Right lobe of liver (tissue), 6 donors: ENCODE results near the gene WFDC1. TPM values are rescaled to one million over a fixed set of nuclear protein-coding genes. Genes with fewer than 3 reads are reported as not detected.
A peak's percentile ranks its signal among the peaks of the same experiment; 100 is the strongest.

ENCODE experiments used
- ATAC-seq, 4 donors: fragments of 200-7000 bp; cut with Tn5 transposase; one replicate each; pipeline ENCODE4 v1.9.1; 2020; ENCODE audit warnings: mild to moderate bottlenecking in 4 of 4, moderate library complexity in 4 of 4
- DNase-seq, 3 donors: peaks; one replicate each; pipeline ENCODE4 v3.0.0-alpha.2; 2020
- H3K27ac ChIP-seq, 3 donors: fragments of 200-600 bp; one replicate each; pipeline ENCODE4 v1.8.0; 2022
- H3K27me3 ChIP-seq, 2 donors: fragments of 200-600 bp; one replicate each; pipeline ENCODE4 v1.8.0; 2022
- H3K36me3 ChIP-seq, 4 donors: fragments of 200-600 bp; sonication (generic) in 1 of 4; one replicate each; pipeline versions ENCODE4 v1.5.1 to v1.8.0; 2017 to 2022; ENCODE audit warnings: control low read depth in 1 of 4
- H3K4me1 ChIP-seq, 4 donors: fragments of 200-600 bp; sonication (generic) in 1 of 4; one replicate each; pipeline versions ENCODE4 v1.5.1 to v1.8.0; 2017 to 2022; ENCODE audit warnings: control low read depth in 1 of 4
- H3K4me3 ChIP-seq, 3 donors: fragments of 200-600 bp; one replicate each; pipeline ENCODE4 v1.8.0; 2022
- H3K9me3 ChIP-seq, 4 donors: fragments of 200-600 bp; sonication (generic) in 1 of 4; one replicate each; pipeline versions ENCODE4 v1.5.1 to v1.8.0; 2017 to 2022; ENCODE audit warnings: control low read depth in 1 of 4
- CTCF ChIP-seq, 4 donors: fragments of 200-600 bp in 3 of 4; fragments of 450-650 bp in 1 of 4; IDR thresholded peaks; one replicate each; pipeline versions ENCODE4 v1.5.1 to v1.8.0; 2016 to 2022; ENCODE audit warnings: antibody characterized with exemption in 4 of 4, mild to moderate bottlenecking in 2 of 4
- POLR2A ChIP-seq: fragments of 450-650 bp; IDR thresholded peaks from one replicate; pipeline ENCODE4 v1.6.1; 2017; ENCODE audit warnings: antibody characterized with exemption, mild to moderate bottlenecking
- WGBS: methylation state at CpG from one replicate; pipeline ENCODE4 v1.1.6; 2018; ENCODE audit warnings: low coverage, low lambda C conversion rate; ENCODE audit not compliant: insufficient coverage; ENCODE audit errors: missing lambda C conversion rate; 5-methylcytosine and 5-hydroxymethylcytosine counted together
- intact Hi-C, 2 donors: fragments of 100-400 bp; cut with DNase I; formaldehyde crosslinking; loops; one replicate each; pipeline versions ENCODE4 v1.11.2 to v1.14.1; 2022
- total RNA-seq, 6 experiments: library from RNA; depleted of rRNA in 2 of 6; stranded (reverse); fragments of >200 nt in 2 of 6; fragmentation: NEBNext Ultra II Directional in 3 of 6; extraction: Animal tissue kit (Norgen Biotek cat#: 25700) in 3 of 6; gene quantifications; one replicate each; pipeline versions ENCODE4 v1.1.0 to v1.2.4, GENCODE V29; 2016 to 2023
- donor health status: DM: no; HTN: yes; CAD: no.
- donor health status: DM: no; HTN: no; CAD: no.
- donor health status: DM: no; HTN: no; CAD: no.
- donor health status: DM: no; HTN: yes; CAD: no.
- donor health status: DM: no; HTN: yes; CAD: no.

WFDC1 gene
- total RNA-seq, 6 experiments from 2014 or later: 0.64 to 5.0 (median 2.3) TPM

- DNase-seq (peak in 1 of 3 donors; percentile 13), ATAC-seq (no peak)
- H3K9me3 ChIP-seq: no peaks in the 10 kb centered on the region
- TF ChIP-seq POLR2A (no peak), CTCF (IDR thresholded peaks at IDR 0.05) (no peak)
- H3K4me3 ChIP-seq: no peak overlapping the region
- H3K4me1 ChIP-seq: no peaks in the 10 kb centered on the region
- no peaks in the 10 kb centered on the region for H3K36me3 ChIP-seq
- intact Hi-C loops: no loop called here
- H3K27me3 ChIP-seq: no peaks in the 10 kb centered on the region
- H3K27ac ChIP-seq: no peak overlapping the region
- 52% methylated on average over 3 of the region's 6 CpGs for whole genome bisulfite sequencing
Measured at GRCh38 chr16:84314373-84314772, 19.7 kb downstream of the WFDC1 start.

GRCh38 chr16:84314814-84315213 lies 20.1 kb downstream of the WFDC1 start:
- no peak for TF ChIP-seq CTCF (IDR thresholded peaks at IDR 0.05)
- TF ChIP-seq POLR2A: no peak
- WGBS: 34% methylated on average over 4 of the region's 4 CpGs
- DNase-seq (peak in 1 of 3 donors; percentile 7), ATAC-seq (no peak)
- H3K4me1 ChIP-seq: no peaks in the 10 kb centered on the region
- intact Hi-C loops: no loop called here
- H3K36me3 ChIP-seq: no peaks in the 10 kb centered on the region
- no peaks in the 10 kb centered on the region for H3K27me3 ChIP-seq
- H3K27ac ChIP-seq: no peak overlapping the region
- no peak overlapping the region for H3K4me3 ChIP-seq
- H3K9me3 ChIP-seq: no peaks in the 10 kb centered on the region

GRCh38 chr16:84315422-84315821 lies 20.7 kb downstream of the WFDC1 start:
- DNase-seq: peak in 1 of 3 donors; percentile 10
- Histone ChIP-seq H3K27me3 (no peaks in the 10 kb centered on the region), H3K4me1 (no peaks in the 10 kb centered on the region), H3K4me3 (no peak overlapping the region), H3K27ac (no peak overlapping the region), H3K9me3 (no peaks in the 10 kb centered on the region), H3K36me3 (no peaks in the 10 kb centered on the region)
- ATAC-seq: no peak
- intact Hi-C loops: no loop called here
- 51% methylated on average over 5 of the region's 5 CpGs for WGBS
- TF ChIP-seq CTCF (IDR thresholded peaks at IDR 0.05) (no peak), POLR2A (no peak)

GRCh38 chr16:84318091-84318975 lies 23.7 kb downstream of the WFDC1 start:
- no peaks in the 10 kb centered on the region for H3K9me3 ChIP-seq
- ATAC-seq (no peak), DNase-seq (peak in 1 of 3 donors; percentile 20)
- H3K4me3 ChIP-seq: no peak overlapping the region
- no peak overlapping the region for H3K27ac ChIP-seq
- H3K4me1 ChIP-seq: no peaks in the 10 kb centered on the region
- 66% methylated on average over 7 of the region's 19 CpGs for WGBS
- TF ChIP-seq CTCF (IDR thresholded peaks at IDR 0.05) (no peak), POLR2A (no peak)
- H3K27me3 ChIP-seq: no peaks in the 10 kb centered on the region
- no peaks in the 10 kb centered on the region for H3K36me3 ChIP-seq
- intact Hi-C loops: no loop called here
